GOT3 (cell line): ENCODE results near the gene RASGRF1.

Experiments used
- DNase-seq: peaks from one replicate; lab custom pipeline; 2025; ENCODE audit warnings: mixed read lengths; lab: John Stamatoyannopoulos, UW

The RASGRF1 gene

DNA sequence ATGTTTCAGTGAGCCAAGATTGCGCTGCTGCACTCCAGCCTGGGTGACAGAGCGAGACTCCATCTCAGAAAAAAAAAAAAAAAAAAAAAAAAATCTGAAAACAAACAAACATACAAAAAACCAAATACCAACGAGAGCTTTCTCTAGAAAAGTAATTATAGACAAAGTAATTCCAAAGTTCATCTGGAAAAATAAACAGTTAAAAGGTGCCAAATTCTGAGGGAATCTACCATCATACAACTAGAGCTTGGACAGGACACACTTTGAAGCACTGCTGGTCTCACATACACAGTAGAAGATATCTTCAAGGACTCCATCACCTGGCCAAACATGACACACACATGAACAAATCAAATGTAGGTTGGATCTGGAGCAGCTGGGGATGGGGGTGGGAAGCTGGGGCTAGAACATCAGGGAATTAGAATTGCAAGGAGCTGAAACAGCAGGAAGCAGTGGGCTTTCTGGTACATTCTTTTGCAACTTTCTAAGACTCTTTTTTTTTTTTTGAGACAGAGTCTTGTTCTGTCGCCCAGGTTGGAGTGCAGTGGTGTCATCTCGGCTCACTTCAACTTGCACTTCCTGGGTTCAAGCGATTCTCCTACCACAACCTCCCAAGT, 104.6 kb downstream of the RASGRF1 start:
- no peak for DNase-seq

DNA sequence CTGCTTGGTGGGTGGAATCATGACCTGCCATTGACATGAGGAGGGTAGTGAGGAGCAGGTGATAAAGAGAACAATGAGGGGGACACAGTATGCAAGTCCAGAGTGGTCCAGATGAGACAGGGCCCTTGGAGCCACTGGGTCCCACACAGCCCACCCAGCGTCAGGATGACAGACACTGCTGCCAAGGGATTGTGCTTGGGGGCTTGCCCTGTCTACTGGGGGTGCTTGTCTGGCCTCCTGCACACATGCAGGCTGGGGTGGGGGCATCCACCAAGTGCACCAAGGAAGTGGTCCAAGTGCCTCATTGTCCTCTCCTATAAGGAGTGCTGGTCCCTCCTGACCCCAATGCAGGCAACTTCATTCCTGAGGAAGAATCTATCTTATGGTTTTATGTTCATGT, 106.5 kb downstream of the RASGRF1 start:
- DNase-seq, result no peak

DNA sequence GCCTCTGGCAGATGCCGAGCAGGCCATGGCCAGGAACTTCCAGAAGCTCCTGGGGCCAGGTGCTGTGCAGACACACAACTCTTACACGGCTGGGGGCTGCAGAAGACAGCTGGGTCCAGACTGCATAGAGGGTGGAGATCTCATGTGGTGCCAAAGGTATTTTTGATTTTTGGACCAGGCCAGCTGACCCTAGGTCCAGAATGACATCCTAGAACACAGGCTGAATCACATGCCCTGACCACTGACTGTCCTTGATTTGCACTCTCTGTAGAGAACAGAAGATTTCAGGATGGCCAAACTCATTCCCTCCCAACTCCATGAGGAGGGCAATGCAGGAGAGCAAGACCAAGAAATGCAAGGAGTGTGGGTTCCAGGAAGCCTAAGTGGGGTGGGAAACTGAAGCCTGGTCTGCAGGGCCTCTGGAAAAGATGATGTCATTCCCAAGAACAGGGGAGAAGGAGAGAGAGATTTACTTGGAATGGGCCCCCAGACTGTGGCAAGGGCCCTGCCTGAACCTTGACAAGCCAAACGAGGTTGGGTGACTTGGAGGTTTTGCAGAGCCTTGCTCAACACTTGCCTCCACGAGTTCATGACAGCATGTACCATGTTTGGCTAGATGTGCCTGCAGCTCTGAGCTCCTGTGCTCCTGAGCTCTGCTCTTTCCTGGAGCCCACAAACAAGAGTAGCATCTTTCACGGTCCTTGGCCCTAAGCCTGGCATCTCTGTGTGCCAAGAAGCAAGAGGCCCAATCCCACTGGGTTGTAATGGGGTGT, 107.2 kb downstream of the RASGRF1 start:
- DNase-seq, result no peak

DNA sequence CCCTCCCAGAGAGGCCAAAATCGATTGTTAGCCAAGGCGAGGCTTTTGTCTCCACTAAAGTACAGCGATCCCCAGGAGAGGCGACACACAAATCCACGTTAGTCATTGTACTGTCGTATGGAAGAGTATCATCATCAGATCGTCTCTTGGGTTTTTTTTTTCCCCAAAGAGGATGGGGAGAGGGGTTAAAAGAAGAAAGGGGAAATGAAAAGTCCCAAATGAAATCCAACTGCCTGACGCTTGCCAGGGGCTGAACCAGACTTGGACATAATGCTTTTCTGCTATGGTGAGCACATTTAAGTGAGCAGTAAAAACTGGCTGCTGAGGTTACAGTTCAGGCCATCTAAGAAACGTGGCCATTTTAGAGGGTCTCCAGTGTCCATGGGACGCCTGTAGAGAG, 107.8 kb downstream of the RASGRF1 start:
- DNase-seq, result no peak

DNA sequence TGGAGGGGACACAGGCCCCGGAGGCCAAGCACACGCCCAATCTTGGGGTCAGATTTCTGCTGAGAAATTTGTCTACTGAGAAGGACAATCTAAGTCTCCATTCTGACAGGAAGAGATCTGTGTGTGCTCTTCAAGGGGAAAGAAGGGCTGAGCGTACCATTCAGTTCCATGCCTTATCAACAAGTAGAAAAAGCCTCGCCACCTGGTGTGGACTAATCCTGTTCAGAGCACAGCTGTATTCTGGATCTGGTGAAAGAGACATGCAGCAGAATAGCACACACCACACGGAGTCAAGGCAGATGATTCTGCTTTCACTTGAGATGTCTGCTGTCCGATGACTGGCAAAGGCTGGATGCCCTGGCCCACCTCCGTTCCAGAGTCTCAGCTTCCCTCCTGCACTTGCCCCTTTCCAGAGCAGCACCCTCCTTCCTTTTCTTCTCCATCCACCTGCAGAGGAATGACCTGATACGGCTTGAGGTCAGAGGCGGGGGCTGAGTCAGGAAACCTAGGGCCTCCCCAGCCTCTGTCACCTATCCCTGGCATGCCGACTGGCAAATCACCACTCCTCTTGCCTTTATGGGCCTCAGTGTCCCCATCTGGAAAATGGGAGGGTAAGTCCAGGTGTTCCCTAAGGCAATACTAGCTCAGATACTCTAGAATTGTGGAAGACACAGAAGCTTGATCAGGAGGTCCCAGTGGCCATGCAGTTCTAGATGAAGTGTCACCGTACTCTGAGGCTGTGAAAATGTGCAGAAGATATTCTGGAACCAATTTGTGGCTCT, 108.9 kb downstream of the RASGRF1 start:
- no peak for DNase-seq

DNA sequence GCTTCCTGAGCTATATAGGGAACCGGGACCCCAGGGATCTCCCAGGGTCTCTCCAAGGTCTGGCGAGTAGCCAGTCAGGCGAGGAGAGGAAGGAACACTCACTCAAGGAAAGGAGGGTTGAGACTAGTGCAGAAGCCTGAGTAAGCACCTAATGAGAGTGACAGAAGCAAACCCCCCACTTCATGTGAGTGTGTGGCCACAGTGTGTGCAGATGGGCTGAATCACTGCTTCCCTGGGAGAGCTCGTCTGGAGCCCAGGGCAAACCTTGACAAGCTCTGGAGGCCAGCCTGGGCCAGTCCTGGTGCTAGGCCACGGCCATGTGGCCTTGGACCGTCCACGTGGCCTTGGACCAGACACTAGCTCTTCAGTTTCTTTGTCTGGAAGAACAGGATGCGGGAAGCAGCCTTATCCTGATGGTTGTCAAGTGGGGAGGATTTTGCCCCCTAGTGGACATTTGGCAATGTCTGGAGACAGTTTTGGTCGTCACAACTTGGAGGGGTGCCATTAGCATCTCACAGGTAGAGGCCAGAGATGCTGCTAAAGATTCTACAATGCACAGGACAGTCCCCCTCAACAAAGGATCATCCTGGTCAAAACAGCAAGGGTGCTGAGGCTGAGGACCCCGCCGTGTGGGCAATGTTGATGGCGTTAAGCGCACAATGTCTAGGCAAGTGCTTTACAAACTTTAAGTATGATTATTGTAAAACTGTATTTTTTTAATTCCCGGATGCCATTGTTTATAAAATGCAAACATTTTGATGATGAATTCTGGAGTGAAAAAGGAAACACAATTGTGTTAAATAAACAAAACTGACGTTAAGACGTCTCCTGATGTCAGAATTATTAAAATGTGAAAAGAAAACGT, 110.9 kb downstream of the RASGRF1 start:
- DNase-seq, result no peak

DNA sequence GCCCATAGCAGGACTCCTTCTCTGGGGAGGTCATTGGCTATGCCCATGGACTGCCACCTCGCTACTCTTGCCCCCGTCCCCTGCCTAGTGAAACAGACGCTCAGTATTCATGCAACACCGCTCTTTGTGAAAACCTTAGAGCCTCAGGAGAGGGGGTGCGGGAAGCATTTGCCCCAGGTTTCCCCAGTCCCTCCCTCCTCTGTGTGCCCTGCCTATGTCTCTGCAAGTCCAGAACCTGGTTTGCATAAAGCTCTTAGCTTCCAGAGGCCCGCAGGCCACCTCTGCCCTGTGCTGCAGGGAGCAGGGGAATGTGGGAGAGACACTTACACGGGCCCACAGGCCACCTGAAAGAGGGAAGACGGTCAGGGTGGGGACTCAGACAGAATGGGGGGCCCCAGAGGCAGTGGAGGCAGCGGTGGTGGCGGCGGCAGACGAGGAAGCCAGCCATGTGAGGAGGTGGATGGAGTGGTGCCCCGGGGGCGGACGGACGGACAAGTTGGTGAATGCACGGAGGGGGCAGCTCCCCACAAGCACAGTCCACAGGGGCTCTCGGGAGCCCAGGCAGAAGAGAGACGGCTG, 111.9 kb downstream of the RASGRF1 start:
- no peak for DNase-seq

DNA sequence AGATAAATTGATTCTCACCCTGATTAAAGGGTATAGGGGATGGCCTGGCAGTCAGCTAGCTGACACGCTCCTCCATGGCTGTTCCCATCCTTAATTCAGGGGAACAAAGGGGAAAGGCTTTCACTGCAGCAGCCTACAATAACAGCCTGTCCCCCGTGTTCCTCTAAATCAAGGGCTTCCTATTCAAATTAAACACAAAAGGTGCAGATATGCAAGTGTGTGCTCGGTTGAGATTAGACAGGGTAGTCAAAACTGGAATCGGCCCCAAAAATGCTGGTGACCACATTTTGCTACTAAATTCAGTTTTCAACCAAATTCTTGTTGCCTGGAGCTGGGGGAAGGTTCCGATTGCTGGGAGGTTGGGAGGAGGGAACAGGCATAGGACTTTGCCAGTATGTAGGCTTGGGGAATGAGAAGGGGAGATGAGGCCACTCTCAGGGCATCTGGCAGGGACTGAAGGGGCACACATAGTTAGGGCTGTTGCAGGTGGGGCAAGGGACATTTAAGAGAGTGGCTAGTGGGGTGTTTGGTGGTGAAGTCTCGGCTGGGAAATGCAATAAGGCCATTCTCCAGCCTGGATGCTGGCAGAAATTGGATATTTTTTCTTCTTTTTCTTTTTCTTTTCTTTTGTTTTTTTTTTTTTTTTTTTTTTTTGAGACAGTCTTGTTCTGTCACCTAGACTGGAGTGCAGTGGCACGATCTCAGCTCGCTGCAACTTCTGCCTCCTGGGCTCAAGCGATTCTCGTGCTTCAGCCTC, 112.8 kb downstream of the RASGRF1 start:
- DNase-seq, result no peak

DNA sequence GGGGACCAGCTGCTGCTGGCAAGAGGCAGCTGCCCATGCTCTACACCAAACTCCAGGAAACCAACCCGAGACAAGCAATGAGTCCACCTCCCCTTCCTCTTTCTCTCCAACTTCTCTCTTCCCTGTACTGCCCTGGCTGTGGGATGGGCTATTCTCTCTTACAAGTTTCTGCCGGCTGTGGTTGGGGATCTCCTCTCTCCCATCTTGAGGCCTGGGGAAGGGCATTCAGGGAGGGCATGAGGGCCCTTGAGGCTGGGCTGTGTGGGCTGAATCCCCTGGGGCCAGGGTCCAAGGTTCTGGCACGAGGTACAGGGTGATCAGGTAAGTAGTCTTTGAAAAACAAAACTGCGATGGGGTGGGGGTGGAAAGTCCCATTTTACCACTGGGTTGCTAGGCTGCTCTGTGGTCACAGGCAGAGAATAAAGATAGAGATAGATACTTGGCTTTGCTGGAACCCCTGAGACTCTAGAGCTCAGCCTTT, 113.4 kb downstream of the RASGRF1 start:
- DNase-seq, result no peak

DNA sequence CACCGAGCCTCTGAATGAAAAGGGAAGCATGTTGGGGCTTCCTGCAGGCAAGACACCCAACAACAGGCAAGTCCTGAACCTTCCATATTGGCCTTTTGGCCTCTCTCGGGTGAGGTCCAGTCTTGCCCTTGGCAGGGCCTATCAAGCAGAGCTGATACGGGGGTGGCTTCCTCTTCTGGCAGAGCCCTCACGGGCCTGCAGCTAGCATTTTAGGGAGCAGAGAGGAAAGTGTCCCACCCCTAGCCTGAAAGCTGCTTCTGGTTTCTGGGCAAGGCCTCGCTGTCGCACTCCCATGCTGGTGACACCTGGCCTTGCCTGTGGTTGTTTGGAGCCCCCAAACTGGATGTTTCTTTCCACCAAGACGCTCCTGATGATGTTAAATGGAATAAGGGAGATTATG, 113.9 kb downstream of the RASGRF1 start:
- DNase-seq, result no peak

DNA sequence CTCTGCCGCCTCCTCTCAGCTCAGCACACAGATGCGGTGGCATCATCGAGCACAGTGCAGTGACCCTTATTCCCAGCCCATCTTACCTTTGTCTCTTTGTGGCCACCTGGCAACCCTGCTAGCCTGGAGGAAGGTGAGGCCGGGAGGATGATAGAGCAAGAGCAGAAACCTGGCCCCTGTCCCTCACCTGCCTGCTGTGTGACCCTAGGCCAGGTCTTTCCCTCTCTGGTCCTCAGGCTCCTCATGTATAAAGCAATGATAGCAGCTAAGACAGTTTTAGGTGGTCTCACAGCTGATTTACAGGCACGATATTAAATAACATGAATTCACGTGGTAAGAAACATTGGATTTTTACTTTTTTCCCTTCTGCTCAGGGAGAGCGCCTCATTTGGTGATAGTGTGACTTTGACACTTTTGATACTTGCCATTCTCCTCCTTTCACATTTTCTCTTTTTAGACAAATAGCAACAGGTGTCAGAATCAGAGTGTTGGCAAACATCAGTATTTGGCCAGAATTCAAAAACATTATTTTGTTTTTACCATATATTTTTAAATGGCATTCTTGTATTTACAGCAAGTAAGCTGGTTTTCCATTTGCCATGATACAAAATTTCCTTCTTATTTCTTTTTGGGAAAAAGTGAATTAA, 116.2 kb downstream of the RASGRF1 start:
- DNase-seq, result no peak

DNA sequence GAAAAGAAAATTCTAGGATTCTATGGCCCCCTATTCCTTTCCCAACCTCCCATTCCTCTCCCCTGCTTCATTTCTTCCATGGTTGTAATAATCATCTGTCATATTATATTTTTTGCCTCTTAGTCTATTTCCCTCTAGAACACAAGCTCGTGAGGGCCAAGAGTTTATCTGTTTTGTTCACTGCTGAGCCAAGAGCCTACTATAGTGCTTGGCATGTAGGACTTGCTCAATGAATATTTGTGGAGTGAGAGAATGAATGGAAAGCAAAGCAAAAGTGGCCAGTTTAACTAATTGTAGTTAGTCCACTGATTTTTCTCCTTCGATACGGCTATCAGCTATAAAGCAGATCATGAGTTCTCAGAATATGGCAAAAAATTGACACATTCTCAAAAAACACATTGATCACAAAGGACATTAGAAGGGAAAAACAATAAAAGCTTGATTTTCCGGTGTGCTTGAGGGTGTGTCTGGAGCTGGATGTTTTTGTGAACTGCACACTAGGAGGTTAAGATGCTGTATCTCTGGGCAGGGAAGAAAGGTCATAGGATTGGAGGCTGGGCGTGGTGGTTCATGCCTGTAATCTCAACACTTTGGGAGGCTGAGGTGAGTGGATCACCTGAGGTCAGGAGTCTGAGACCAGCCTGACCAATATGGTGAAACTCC, 120.8 kb downstream of the RASGRF1 start:
- DNase-seq, result no peak

DNA sequence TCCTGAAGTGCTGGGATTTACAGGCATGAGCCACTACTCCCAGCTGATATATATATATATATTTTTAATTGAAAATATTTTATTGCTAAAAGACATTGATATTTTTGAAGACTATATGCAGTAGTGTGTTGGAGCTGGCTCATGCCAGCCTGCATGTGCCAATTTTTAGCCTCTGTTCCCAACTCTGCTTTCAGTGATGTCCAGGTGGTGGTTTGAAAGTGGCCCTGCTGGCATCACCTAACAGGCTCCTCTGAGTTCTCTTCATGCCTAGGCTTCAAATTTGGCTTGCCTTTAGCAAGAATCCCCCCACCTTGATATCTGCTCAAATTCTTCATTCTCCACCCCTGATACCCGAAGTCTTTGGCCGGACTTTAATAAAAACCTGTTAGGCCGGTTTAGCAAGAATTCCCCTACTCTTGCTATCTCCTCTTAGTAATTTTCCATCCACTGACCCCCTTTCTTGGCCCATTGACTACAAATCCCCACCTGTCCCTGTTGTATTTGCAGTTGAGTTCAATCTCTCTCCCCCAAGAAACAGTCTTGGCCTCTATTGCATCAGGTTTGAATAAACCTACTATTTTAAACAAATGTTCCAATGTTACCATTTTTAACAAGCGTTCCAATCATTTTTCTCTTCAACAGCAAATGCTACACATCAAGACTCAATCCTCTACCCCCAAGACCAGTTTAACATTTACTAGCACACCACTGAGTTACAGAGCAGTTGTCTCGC, 121.9 kb downstream of the RASGRF1 start:
- DNase-seq, result no peak

DNA sequence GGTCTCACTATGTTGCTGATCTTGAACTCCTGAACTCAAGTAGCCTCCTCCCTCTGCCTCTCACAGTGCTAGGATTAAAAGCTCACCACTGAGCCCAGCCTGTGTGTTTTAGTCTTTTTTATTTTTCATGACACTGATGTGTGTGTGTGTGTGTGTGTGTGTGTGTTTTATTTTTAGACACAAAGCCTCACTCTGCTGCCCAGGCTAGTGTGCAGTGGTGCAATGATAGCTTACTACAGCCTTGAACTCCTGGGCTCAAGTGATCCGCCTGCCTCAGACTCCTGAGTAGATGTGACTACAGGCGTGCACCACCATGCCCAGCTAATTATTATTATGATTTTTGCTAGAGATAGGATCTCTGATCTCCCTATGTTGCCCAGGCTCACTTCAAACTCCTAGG, 122.5 kb downstream of the RASGRF1 start:
- no peak for DNase-seq

DNA sequence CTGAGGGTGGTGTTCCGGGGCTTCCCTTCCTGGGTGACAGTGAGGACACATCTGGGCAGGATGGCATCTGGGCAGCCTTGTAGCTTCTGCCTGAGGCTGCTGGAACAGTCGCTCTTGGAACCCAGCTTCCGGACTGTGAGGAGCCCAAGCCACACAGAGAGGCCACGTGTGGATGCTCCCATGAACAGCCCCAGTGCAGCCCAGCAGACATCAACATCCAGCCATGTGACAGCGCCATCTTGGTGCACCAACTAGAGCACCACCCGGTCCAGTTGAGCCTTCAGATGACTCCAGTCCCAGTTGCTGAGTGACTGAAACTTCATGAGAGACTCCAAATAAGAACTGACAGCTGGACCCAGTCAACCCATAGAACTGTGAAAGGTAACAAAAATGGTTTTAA, 130.3 kb downstream of the RASGRF1 start:
- no peak for DNase-seq

DNA sequence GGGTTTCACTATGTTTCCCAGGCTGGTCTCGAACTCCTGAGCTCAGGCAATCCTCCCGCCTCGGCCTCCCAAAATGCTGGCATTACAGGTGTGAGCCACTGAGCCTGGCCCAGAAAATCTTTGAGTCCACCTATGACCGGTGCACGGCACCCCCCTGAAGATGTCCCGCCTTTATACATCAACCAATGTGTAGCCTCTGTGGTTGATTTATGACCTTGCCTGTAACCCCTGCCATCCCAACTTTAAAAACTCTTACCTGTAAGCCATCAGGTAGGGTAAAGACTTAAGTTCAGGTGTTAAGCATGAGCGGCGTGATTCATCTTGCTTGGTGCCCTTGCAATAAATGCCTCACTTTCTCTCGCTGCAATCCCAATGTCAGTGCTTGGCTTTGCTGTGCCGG, 131.2 kb downstream of the RASGRF1 start:
- no peak for DNase-seq

DNA sequence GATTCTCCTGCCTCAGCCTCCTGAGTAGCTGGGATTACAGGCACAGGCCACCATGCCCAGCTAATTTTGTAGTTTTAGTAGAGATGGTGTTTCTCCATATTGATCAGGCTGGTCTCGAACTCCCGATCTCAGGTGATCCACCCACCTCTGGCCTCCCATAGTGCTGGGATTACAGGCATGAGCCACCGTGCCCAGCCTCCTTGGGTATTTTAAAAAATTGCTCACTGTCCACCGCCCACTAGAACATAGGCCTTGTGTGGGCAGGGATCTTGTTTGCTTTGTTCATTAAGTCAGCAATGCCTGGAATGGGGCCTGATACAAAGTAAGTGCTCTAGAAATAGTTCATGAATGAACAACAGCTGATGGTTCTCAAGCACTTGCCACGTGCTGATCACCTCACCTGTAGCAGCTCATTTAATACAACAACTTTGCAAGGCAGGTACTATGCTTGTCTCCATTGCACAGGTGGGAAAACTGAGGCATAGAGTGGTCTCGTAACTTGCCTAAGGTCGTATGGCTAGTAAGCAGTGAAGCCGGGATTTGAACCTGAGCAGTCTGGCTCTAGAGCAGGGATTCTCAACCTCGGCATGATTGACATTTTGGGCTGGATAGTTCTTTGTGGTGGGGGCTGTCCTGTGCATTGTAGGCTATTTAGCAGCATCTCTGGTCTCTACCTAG, 133.0 kb downstream of the RASGRF1 start:
- no peak for DNase-seq

DNA sequence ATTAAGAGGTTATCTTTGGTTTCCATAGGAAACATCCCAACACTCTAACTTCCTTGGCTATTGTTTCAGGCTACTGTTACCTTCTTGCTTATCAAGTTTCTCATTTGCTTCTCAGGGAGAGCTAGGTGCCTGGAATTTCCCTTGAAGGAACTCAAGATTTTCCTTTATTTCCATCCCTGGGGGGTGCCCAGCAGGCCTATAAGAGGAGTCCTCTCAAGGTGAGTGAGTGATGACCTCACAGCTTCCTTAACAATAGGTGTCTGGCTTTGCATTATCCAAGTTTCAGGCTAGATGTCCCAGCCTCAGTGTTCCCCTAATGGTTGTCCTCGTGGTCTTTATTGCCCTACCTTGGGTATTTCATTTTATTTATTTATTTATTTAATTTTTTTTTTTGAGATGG, 133.6 kb downstream of the RASGRF1 start:
- DNase-seq, result no peak

DNA sequence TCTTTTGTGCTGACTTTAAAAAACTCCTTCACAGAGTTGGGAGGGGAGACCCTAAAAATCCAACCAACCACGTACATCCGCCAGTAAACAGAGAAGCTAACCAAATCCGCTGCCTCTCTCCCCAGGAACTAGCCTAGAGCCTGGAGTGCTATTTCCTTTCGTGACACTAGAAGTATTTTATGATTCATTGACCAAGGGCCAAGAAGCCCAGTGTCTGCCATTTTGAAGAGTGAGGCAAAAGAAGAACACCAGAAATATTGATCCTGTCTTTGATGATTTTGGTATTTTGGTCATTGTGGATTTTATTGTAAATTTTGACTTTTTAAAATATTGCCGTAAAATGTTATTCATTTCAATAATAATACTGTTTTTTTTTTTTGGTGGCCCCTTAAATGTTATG, 135.2 kb downstream of the RASGRF1 start:
- DNase-seq, result no peak
